Measurements from ENCODE around the gene FMR1. TPM values are rescaled to one million over a fixed set of nuclear protein-coding genes. Genes with fewer than 3 reads are reported as not detected.

The FMR1 gene
- total RNA-seq, 1 donor from 2014 or later: 22.5 TPM

- no peak for DNase-seq (ENCODE audit: low read depth)
- Histone ChIP-seq H3K36me3 (ENCODE audit: control insufficient read depth, insufficient read depth, low read length) (no peaks in the 10 kb centered on the region), H3K4me3 (ENCODE audit: low read depth, low read length) (no peak overlapping the region), H3K27me3 (ENCODE audit: control insufficient read depth, insufficient read depth, low read length) (no peaks in the 10 kb centered on the region)
- TF ChIP-seq CTCF (IDR thresholded peaks at IDR 0.05; ENCODE audit: insufficient read depth, low read length, poor library complexity, severe bottlenecking): no peak
Observed at GRCh38 chrX:147917700-147918695, 6.3 kb downstream of the FMR1 start.

- Histone ChIP-seq H3K27me3 (ENCODE audit: control insufficient read depth, insufficient read depth, low read length) (no peaks in the 10 kb centered on the region), H3K4me3 (ENCODE audit: low read depth, low read length) (no peak overlapping the region), H3K36me3 (ENCODE audit: control insufficient read depth, insufficient read depth, low read length) (no peaks in the 10 kb centered on the region)
- DNase-seq (ENCODE audit: low read depth): no peak
- no peak for TF ChIP-seq CTCF (IDR thresholded peaks at IDR 0.05; ENCODE audit: insufficient read depth, low read length, poor library complexity, severe bottlenecking)
Observed at GRCh38 chrX:147920161-147920666, 8.5 kb downstream of the FMR1 start.

- no peak for DNase-seq (ENCODE audit: low read depth)
- TF ChIP-seq CTCF (IDR thresholded peaks at IDR 0.05; ENCODE audit: insufficient read depth, low read length, poor library complexity, severe bottlenecking): no peak
Observed at GRCh38 chrX:147923605-147924004, 11.9 kb downstream of the FMR1 start.

GRCh38 chrX:147927256-147927655 lies 15.5 kb downstream of the FMR1 start:
- TF ChIP-seq CTCF (IDR thresholded peaks at IDR 0.05; ENCODE audit: insufficient read depth, low read length, poor library complexity, severe bottlenecking): no peak
- DNase-seq (ENCODE audit: low read depth): no peak
- H3K36me3 ChIP-seq (ENCODE audit: control insufficient read depth, insufficient read depth, low read length): no peaks in the 10 kb centered on the region
- no peaks in the 10 kb centered on the region for H3K27me3 ChIP-seq (ENCODE audit: control insufficient read depth, insufficient read depth, low read length)
- H3K4me3 ChIP-seq (ENCODE audit: low read depth, low read length): no peak overlapping the region

More at GRCh38 chrX:147923605-147924004, 11.9 kb downstream of the FMR1 start:
- Histone ChIP-seq H3K36me3 (ENCODE audit: control insufficient read depth, insufficient read depth, low read length) (no peaks in the 10 kb centered on the region), H3K27me3 (ENCODE audit: control insufficient read depth, insufficient read depth, low read length) (no peaks in the 10 kb centered on the region), H3K4me3 (ENCODE audit: low read depth, low read length) (no peak overlapping the region)

- DNase-seq (ENCODE audit: low read depth): no peak
- Histone ChIP-seq H3K4me3 (ENCODE audit: low read depth, low read length) (no peak overlapping the region), H3K36me3 (ENCODE audit: control insufficient read depth, insufficient read depth, low read length) (no peaks in the 10 kb centered on the region), H3K27me3 (ENCODE audit: control insufficient read depth, insufficient read depth, low read length) (no peaks in the 10 kb centered on the region)
- TF ChIP-seq CTCF (IDR thresholded peaks at IDR 0.05; ENCODE audit: insufficient read depth, low read length, poor library complexity, severe bottlenecking): no peak
Observed at GRCh38 chrX:147933815-147934214, 22.1 kb downstream of the FMR1 start.

All from kidney epithelial cell (primary cell).